Activated gamma-delta T cell treated with anti-CD3 and anti-CD28 coated beads, Interleukin-2, amount 50 U/mL, for 16 hours (primary cell): ENCODE measurements around the gene CD207.

ENCODE experiments used
- DNase-seq: peaks from one replicate; pipeline ENCODE4 v3.0.0-alpha.2; 2020; ENCODE audit warnings: low read depth

The CD207 gene

DNA sequence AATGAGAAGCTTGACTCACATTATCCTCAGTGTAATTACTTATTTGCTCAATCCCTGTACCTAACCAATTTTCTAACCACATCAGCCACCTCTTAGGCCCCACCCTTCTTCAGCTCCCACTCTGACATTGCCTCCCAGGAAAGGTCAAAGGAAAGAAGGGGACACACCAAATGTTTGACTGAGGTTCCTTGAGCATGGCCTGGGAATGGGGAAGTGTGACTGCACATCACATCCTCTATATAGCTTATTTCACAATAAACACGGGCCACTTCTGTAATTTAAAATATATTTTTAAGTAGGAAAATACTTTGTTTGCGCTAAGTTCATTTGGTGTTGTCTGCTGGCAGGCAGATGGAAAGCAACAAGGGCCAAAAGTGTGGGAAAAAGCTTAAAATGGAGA, 42.2 kb downstream of the CD207 start:
- DNase-seq: no peak

DNA sequence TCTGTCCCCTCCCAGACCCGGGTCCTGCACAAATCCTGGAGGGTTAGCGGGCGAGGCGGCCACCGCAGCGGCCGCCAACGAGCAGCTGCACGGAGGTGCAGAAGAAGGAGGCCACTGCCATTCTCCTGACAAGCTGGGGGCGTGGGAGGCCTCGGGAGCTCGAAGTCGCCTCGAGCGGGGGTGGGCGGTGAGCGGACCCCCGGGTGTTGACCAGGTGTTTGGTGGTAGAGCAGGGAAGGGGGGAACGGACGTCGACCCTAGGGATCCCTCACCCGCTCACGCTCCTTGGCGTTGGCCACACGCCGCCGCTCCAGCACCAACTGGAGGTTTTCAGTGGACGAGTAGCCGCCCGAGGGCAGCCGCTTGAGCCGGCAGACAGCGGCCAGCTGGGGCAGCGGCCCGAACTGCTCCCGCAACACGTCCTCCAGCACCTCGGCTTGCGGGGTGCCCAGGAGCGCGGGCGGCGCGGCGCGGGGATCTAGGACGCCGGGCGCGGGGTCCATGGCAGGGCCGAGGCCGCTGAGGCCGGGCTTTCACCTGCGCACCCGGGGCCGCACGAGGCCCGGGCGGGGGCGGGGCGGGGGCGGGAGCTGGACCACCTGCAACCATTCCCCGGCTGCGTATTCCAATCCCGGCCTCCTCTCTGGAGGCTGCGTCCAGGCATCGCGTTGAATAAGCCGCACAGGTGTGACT, 45.3 kb downstream of the CD207 start, which contains the start of gene FIGLA:
FIGLA (minus strand) TSS at position 508 of the 693 bp plus-strand sequence; CDS start at position 503, 5 bp downstream.
- no peak for DNase-seq

DNA sequence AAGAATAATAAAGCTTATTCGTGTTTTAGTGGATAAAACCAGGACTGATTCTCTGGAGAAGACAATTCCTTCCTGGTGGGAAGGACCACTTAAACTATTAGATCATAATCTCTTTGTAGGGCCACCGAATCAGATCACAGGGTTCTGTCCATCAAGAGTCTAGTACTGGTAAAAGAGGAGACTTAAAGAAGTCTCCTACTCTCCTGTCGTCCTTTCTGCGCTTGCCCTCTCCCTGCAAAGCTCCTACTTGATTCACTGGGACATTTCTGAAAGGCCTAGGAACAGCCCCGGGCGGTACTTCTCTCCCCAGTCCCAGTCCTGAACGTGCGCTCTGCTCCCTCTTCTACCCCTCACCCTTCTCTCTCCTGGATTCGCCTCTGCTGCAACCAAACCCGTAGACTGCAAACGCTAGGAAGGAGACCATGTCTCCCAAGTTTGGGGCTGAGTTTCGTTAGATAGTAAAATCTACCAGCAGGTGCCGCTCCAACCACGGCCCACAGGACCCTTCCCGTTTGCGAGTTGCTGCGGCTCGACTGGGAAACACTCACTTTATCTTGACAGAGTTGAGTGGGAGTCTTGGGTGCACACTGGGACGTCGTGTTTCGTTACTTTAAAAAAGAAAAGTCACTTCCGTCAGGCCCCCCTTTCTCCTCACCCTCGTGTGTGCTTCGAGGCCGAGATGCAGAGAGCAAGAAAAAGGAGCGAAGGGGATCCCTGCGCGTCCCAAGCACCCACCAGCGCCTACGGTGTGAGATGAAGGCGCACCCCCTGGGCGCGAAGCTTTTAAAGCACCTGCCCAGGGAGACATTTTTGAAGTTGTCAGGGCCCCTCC, 46.1 kb downstream of the CD207 start:
- peak; percentile 39 for DNase-seq

DNA sequence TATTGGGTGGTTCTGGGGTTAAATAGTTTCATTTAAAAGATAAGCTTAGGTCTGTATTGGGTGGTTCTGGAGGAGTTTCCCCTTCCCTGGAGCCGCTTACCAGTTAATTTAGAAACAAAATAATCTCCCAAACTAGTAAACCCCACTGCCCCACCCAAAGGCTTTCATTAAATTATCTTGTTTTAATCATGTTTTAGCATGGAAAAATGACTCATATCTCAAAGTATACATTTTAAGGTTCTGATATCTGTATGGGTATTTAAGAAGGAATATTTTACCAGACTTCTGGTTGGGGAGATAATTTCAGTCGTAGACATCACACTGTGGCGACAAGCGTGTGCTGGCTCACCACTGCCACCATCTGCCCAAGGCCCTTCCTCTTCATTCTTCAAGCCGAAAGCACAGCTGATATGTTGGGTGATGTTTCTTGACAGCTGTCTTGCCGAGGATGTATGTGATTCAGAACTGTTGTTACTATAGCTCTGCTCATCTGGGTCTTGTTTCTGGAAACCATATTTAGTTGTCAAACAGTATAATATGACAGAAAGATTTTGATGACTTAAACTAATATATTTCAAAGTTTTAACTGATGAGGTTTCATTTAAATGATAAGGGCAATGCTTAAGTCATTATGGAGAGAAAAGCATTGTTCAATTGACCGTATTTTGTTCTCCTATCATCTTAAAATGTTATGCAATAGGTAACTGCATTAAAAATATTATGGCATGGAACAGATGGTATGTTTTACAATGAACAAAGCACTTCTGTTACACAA, 50.3 kb downstream of the CD207 start:
- DNase-seq: no peak

DNA sequence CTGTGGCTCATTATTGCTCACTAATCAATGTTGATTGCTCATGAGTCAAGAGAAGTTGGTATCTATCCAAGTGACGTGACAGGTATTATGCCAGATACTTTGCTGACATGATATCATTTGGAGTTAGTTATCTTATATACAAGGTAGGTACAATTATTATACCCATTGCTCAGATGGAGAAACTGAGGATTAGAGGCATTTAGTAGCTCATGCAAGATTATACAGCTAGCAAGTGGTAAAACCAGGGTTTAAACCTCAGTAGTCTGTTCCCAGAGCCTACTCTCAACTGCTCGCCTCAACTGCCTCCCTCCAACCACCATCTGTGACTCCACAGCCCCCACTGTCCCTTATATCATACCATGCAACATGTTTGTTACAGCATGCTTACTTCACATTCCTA, 51.3 kb downstream of the CD207 start:
- DNase-seq: no peak
